IMR-90 (cell line): Measurements from ENCODE around the gene GM2A. TPM values are rescaled to one million over a fixed set of nuclear protein-coding genes. Genes with fewer than 3 reads are reported as not detected.
A peak's percentile ranks its signal among the peaks of the same experiment; 100 is the strongest.

Source experiments
- ATAC-seq: fragments of 200-7000 bp; cut with Tn5 transposase; 2 replicates; pipeline ENCODE4 v1.9.1; 2020; ENCODE audit warnings: low read depth, mild to moderate bottlenecking, moderate library complexity
- BruUV-seq: library from RNA; stranded (reverse); fragments of 400-500 nt; replicated peaks from 2 replicates; lab custom pipeline; 2021; lab: Mats Ljungman, UMichigan
- CTCF ChIA-PET: fragments of 300-600 bp; formaldehyde crosslinking; extraction: SDS; loops from one replicate; lab custom pipeline; 2021; ENCODE audit warnings: antibody characterized with exemption; lab: Yijun Ruan, JAX
- POLR2A ChIA-PET: fragments of 300-600 bp; sonication (Branson Sonifier 250); formaldehyde crosslinking; loops from one replicate; lab custom pipeline; 2022; ENCODE audit warnings: antibody characterized with exemption; ENCODE audit not compliant: unreplicated experiment; lab: Charles Lee
- DNase-seq: peaks from one replicate; pipeline ENCODE4 v3.0.0; 2013
- H2AFZ ChIP-seq: replicated peaks from 2 replicates; pipeline ENCODE3; 2013; ENCODE audit warnings: low read length, mild to moderate bottlenecking; ENCODE audit not compliant: poor library complexity
- H2AK5ac ChIP-seq: 2 replicates; pipeline ENCODE4 v1.6.1; 2013; ENCODE audit warnings: low read depth, low read length, inconsistent platforms
- H2AK9ac ChIP-seq: replicated peaks from 2 replicates; pipeline ENCODE3; 2013; ENCODE audit warnings: mild to moderate bottlenecking, low read depth, low read length, moderate library complexity; ENCODE audit not compliant: poor library complexity
- H2BK120ac ChIP-seq: 2 replicates; pipeline ENCODE4 v1.6.1; 2013; ENCODE audit warnings: low read depth, low read length, inconsistent platforms
- H2BK15ac ChIP-seq: 3 replicates; pipeline ENCODE4 v1.6.1; 2013; ENCODE audit warnings: low read depth, low read length, inconsistent platforms
- H2BK20ac ChIP-seq: 2 replicates; pipeline ENCODE4 v1.6.1; 2013; ENCODE audit warnings: low read depth, mild to moderate bottlenecking, inconsistent platforms, low read length, moderate library complexity
- H2BK5ac ChIP-seq: 2 replicates; pipeline ENCODE4 v1.6.1; 2013; ENCODE audit warnings: mild to moderate bottlenecking, low read depth, low read length, inconsistent platforms; ENCODE audit not compliant: poor library complexity, severe bottlenecking
- H3K14ac ChIP-seq: replicated peaks from 2 replicates; pipeline ENCODE4 v1.6.1; 2013; ENCODE audit warnings: low read depth, low read length, inconsistent platforms
- H3K18ac ChIP-seq: 2 replicates; pipeline ENCODE4 v1.6.1; 2013; ENCODE audit warnings: low read depth, low read length, control low read depth
- H3K23ac ChIP-seq: 2 replicates; pipeline ENCODE4 v1.6.1; 2013; ENCODE audit warnings: low read depth, low read length, inconsistent platforms
- H3K27ac ChIP-seq: 2 replicates; pipeline ENCODE4 v1.5.1; 2013; ENCODE audit warnings: mild to moderate bottlenecking, control low read depth, low read length; ENCODE audit not compliant: insufficient read depth
- H3K27me3 ChIP-seq: 2 replicates; pipeline ENCODE4 v1.6.1; 2013; ENCODE audit warnings: low read length; ENCODE audit not compliant: control insufficient read depth, insufficient read depth
- H3K36me3 ChIP-seq: 2 replicates; pipeline ENCODE4 v1.6.1; 2013; ENCODE audit warnings: low read length, mixed read lengths; ENCODE audit not compliant: control insufficient read depth, insufficient read depth
- H3K4ac ChIP-seq: 2 replicates; pipeline ENCODE4 v1.6.1; 2013; ENCODE audit warnings: low read depth, low read length, inconsistent platforms
- H3K4me1 ChIP-seq: 2 replicates; pipeline ENCODE4 v1.6.1; 2013; ENCODE audit warnings: low read length, mixed read lengths; ENCODE audit not compliant: control insufficient read depth, insufficient read depth
- H3K4me2 ChIP-seq: 2 replicates; pipeline ENCODE4 v1.6.1; 2013; ENCODE audit warnings: low read depth, mild to moderate bottlenecking, control low read depth, low read length, moderate library complexity
- H3K4me3 ChIP-seq: 2 replicates; pipeline ENCODE4 v1.5.1; 2013; ENCODE audit warnings: low read depth, mild to moderate bottlenecking, control low read depth, low read length, moderate library complexity; ENCODE audit not compliant: insufficient read depth
- H3K56ac ChIP-seq: 2 replicates; pipeline ENCODE4 v1.6.1; 2013; ENCODE audit warnings: low read length, inconsistent platforms; ENCODE audit not compliant: insufficient read depth; ENCODE audit errors: extremely low read depth
- H3K79me1 ChIP-seq, 2 experiments: 2 replicates each; pipeline ENCODE4 v1.6.1; 2013; ENCODE audit warnings: low read length in 2 of 2, inconsistent platforms in 1 of 2, low read depth in 1 of 2
- H3K9ac ChIP-seq: 2 replicates; pipeline ENCODE4 v1.6.1; 2013; ENCODE audit warnings: low read depth, low read length, control low read depth
- H3K9me1 ChIP-seq: 2 replicates; pipeline ENCODE4 v1.6.1; 2013; ENCODE audit warnings: low read length, inconsistent platforms; ENCODE audit not compliant: insufficient read depth
- H3K9me3 ChIP-seq: 2 replicates; pipeline ENCODE4 v1.6.1; 2013; ENCODE audit warnings: low read length; ENCODE audit not compliant: control insufficient read depth, insufficient read depth
- H4K20me1 ChIP-seq: 2 replicates; pipeline ENCODE4 v1.6.1; 2013; ENCODE audit warnings: low read length, inconsistent platforms; ENCODE audit not compliant: insufficient read depth
- H4K5ac ChIP-seq: 2 replicates; pipeline ENCODE4 v1.6.1; 2013; ENCODE audit warnings: mild to moderate bottlenecking, low read depth, low read length, control low read depth
- H4K8ac ChIP-seq, 2 experiments: 2 replicates each; pipeline ENCODE4 v1.6.1; 2013; ENCODE audit warnings: low read depth in 2 of 2, low read length in 2 of 2, control low read depth in 1 of 2, inconsistent platforms in 1 of 2
- H4K91ac ChIP-seq: 2 replicates; pipeline ENCODE4 v1.6.1; 2013; ENCODE audit warnings: low read depth, low read length, inconsistent platforms; ENCODE audit not compliant: insufficient read depth
- BHLHE40 ChIP-seq: fragments of 150-350 bp; IDR thresholded peaks from 2 replicates; pipeline ENCODE4 v1.6.1; 2016; ENCODE audit warnings: mild to moderate bottlenecking, low read depth, low read length
- CEBPB ChIP-seq: IDR thresholded peaks from 2 replicates; pipeline ENCODE4 v1.6.1; 2012; ENCODE audit warnings: low read depth, low read length, improper control_type of control experiment
- CHD1 ChIP-seq: IDR thresholded peaks from 2 replicates; pipeline ENCODE4 v1.6.1; 2012; ENCODE audit warnings: low read depth, low read length, improper control_type of control experiment
- CTCF ChIP-seq: conservative IDR thresholded peaks from 2 replicates; pipeline ENCODE4 v1.5.1; 2012; ENCODE audit warnings: mild to moderate bottlenecking, low read depth, low read length, improper control_type of control experiment
- ELK1 ChIP-seq: fragments of 150-350 bp; IDR thresholded peaks from 2 replicates; pipeline ENCODE4 v1.6.1; 2016; ENCODE audit warnings: low read depth, mild to moderate bottlenecking, low read length, moderate library complexity, borderline replicate concordance
- FOS ChIP-seq: fragments of 150-350 bp; IDR thresholded peaks from 2 replicates; pipeline ENCODE4 v1.6.1; 2016; ENCODE audit warnings: low read depth, low read length
- MAFK ChIP-seq: IDR thresholded peaks from 2 replicates; pipeline ENCODE4 v1.6.1; 2012; ENCODE audit warnings: low read depth, low read length, improper control_type of control experiment
- MAZ ChIP-seq: IDR thresholded peaks from 2 replicates; pipeline ENCODE4 v1.6.1; 2012; ENCODE audit warnings: low read depth, mild to moderate bottlenecking, low read length, improper control_type of control experiment, moderate library complexity, borderline replicate concordance
- MXI1 ChIP-seq: IDR thresholded peaks from 2 replicates; pipeline ENCODE4 v1.6.1; 2012; ENCODE audit warnings: low read depth, mild to moderate bottlenecking, low read length, moderate library complexity, borderline replicate concordance
- NFE2L2 ChIP-seq: fragments of 150-350 bp; IDR thresholded peaks from 2 replicates; pipeline ENCODE4 v1.6.1; 2016; ENCODE audit warnings: low read depth, mild to moderate bottlenecking, low read length
- POLR2A ChIP-seq: IDR thresholded peaks from 2 replicates; pipeline ENCODE4 v1.6.1; 2012; ENCODE audit warnings: mild to moderate bottlenecking, low read depth, low read length
- RAD21 ChIP-seq: IDR thresholded peaks from 2 replicates; pipeline ENCODE4 v1.6.1; 2012; ENCODE audit warnings: low read length, improper control_type of control experiment
- RCOR1 ChIP-seq: IDR thresholded peaks from 2 replicates; pipeline ENCODE4 v1.6.1; 2012; ENCODE audit warnings: mild to moderate bottlenecking, low read length, improper control_type of control experiment; ENCODE audit not compliant: insufficient replicate concordance
- RFX5 ChIP-seq: IDR thresholded peaks from 2 replicates; pipeline ENCODE4 v1.8.0; 2012; ENCODE audit warnings: low read depth, mild to moderate bottlenecking, low read length, moderate library complexity
- SMC3 ChIP-seq: fragments of 150-350 bp; IDR thresholded peaks from 2 replicates; pipeline ENCODE4 v1.6.1; 2016; ENCODE audit warnings: low read depth, mild to moderate bottlenecking, antibody characterized with exemption, low read length, moderate library complexity
- USF2 ChIP-seq: fragments of 150-350 bp; IDR thresholded peaks from 2 replicates; pipeline ENCODE4 v1.6.1; 2017; ENCODE audit warnings: mild to moderate bottlenecking, antibody characterized with exemption, low read length, low read depth
- WGBS, 2 experiments: methylation state at CpG; one replicate each; pipeline versions ENCODE4 v1.1.5 to v1.1.7; 2013; ENCODE audit warnings: missing lambda C conversion rate in 2 of 2; ENCODE audit not compliant: insufficient read length in 1 of 2; ENCODE audit errors: extremely low coverage in 2 of 2; 5-methylcytosine and 5-hydroxymethylcytosine counted together
- dilution Hi-C: fragments of 300-500 bp; cut with HindIII; formaldehyde crosslinking; loops from one replicate; pipeline ENCODE4 v1.14.3; 2018; ENCODE audit warnings: low sequenced_read_pairs; ENCODE audit not compliant: unreplicated experiment
- in situ Hi-C: fragments of 300-500 bp; cut with MboI; formaldehyde crosslinking; loops from 3 replicates; pipeline ENCODE4 v1.14.3; 2019; ENCODE audit warnings: low sequenced_read_pairs, inconsistent platforms, mixed read lengths
- intact Hi-C: fragments of 100-400 bp; cut with micrococcal nuclease; formaldehyde crosslinking; loops from 2 replicates; pipeline ENCODE4 v1.10.0; 2022
- polyA plus RNA-seq, 3 experiments: library from polyadenylated mRNA; depleted of rRNA; stranded (reverse); fragments of >200 nt; gene quantifications; 2 replicates each; pipeline ENCODE4 v1.2.3, GENCODE V29; 2012; ENCODE audit warnings: low replicate concordance in 1 of 3
- total RNA-seq: library from RNA; depleted of rRNA; stranded (reverse); fragments of >200 nt; gene quantifications from 2 replicates; pipeline ENCODE4 v1.2.3, GENCODE V29; 2012

GM2A gene
- total and polyA plus RNA-seq, 2 of the 4 experiments (the other 2 are of a cell fraction) = 13.8 to 18.5 TPM

- Histone ChIP-seq H2AK9ac (peak overlapping the region; percentile 44), H3K4ac (no peak overlapping the region), H3K36me3 (no peaks in the 10 kb centered on the region), H3K23ac (no peak overlapping the region), H3K27me3 (peaks cover 2% of the 10 kb centered on the region; the same call in 1 of the 2 replicates), H3K4me2 (no peak overlapping the region), H2AK5ac (no peak overlapping the region), H4K91ac (no peak overlapping the region), H3K18ac (no peak overlapping the region), H3K79me1 (no peaks in the 10 kb centered on the region), H3K14ac (no peak overlapping the region), H4K8ac (no peak overlapping the region), H2AFZ (no peak overlapping the region), H4K20me1 (no peaks in the 10 kb centered on the region; the same call in 1 of the 2 replicates), H3K4me3 (no peak overlapping the region), H2BK20ac (no peak overlapping the region), H2BK5ac (no peak overlapping the region), H3K27ac (no peak overlapping the region), H2BK15ac (no peak overlapping the region), H3K9me1 (peaks cover 7% of the 10 kb centered on the region; the same call in 1 of the 2 replicates), H3K9ac (no peak overlapping the region), H4K5ac (no peak overlapping the region), H2BK120ac (no peak overlapping the region), H3K4me1 (peaks cover 5% of the 10 kb centered on the region), H3K9me3 (no peaks in the 10 kb centered on the region), H3K56ac (no peak overlapping the region)
- in situ Hi-C loops = no loop called here
- CTCF ChIA-PET = no interaction called here
- BruUV-seq = no TSS peak
- POLR2A ChIA-PET = no interaction called here
- no peak for TF ChIP-seq RCOR1
- no peak for TF ChIP-seq FOS
- no peak for TF ChIP-seq MXI1
- TF ChIP-seq BHLHE40 = no peak
- no peak for TF ChIP-seq POLR2A
- TF ChIP-seq MAFK = no peak
- TF ChIP-seq SMC3 = no peak
- no peak for TF ChIP-seq RFX5
- no peak for TF ChIP-seq CEBPB
- no peak for TF ChIP-seq RAD21
- TF ChIP-seq ELK1 = no peak
- no peak for TF ChIP-seq MAZ
- no peak for TF ChIP-seq USF2
- TF ChIP-seq NFE2L2 = no peak
- TF ChIP-seq CHD1 = no peak
- TF ChIP-seq CTCF = no peak
- intact Hi-C loops = no loop called here
- DNase-seq = no peak
- dilution Hi-C loops = no loop called here
- no peak for ATAC-seq
- WGBS, 2 experiments = 42% methylated on average over 3 of the region's 6 CpGs; no CpG with 5 or more reads in 1 of the 2 experiments
Observed at GRCh38 chr5:151218177-151218576, 34.8 kb upstream of the GM2A start.
